ENCODE measurements around the gene C20orf141. TPM values are rescaled to one million over a fixed set of nuclear protein-coding genes. Genes with fewer than 3 reads are reported as not detected.

The C20orf141 gene
- total RNA-seq, 6 donors from 2014 or later: not detected

DNA sequence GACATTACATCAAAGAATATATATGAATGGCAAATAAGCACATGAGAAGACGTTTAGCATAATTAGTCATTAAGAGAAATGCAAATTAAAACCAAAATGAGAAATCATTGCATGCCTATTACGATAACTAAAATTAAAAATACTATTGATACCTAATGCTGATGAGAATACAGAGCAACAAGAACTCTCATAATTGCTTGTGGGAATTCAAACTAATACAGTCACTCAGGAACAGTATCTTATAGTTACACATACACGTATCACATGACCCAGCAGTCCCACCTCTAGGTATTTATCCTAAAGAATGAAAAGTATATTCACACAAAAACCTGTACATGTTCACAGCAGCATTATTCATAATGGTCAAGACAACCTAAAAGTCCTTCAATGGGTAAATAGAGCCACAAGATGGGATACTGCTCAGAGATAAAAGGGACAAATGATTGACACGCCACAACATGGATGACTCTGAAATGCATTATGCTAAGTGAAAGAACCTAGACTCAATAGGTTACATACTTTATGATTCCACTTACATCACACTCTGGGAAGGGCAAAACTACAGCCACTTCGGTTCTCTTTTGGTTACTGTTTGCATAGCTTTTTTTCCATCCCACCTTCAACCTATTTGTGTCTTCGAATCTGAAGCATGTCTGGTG lies 30.8 kb upstream of the C20orf141 start:
- Histone ChIP-seq H3K36me3 (no peaks in the 10 kb centered on the region), H3K4me3 (no peak overlapping the region), H3K4me1 (no peaks in the 10 kb centered on the region), H3K27me3 (no peaks in the 10 kb centered on the region), H3K27ac (no peak overlapping the region), H3K9me3 (no peaks in the 10 kb centered on the region)
- no peak for DNase-seq
- ATAC-seq (ENCODE audit: low FRiP score in 2 of 2): no peak
- TF ChIP-seq EP300 (IDR thresholded peaks at IDR 0.05): no peak
- no peak for TF ChIP-seq POLR2AphosphoS5 (IDR thresholded peaks at IDR 0.05)
- TF ChIP-seq POLR2A (IDR thresholded peaks at IDR 0.05): no peak
- TF ChIP-seq, protein P1, sequence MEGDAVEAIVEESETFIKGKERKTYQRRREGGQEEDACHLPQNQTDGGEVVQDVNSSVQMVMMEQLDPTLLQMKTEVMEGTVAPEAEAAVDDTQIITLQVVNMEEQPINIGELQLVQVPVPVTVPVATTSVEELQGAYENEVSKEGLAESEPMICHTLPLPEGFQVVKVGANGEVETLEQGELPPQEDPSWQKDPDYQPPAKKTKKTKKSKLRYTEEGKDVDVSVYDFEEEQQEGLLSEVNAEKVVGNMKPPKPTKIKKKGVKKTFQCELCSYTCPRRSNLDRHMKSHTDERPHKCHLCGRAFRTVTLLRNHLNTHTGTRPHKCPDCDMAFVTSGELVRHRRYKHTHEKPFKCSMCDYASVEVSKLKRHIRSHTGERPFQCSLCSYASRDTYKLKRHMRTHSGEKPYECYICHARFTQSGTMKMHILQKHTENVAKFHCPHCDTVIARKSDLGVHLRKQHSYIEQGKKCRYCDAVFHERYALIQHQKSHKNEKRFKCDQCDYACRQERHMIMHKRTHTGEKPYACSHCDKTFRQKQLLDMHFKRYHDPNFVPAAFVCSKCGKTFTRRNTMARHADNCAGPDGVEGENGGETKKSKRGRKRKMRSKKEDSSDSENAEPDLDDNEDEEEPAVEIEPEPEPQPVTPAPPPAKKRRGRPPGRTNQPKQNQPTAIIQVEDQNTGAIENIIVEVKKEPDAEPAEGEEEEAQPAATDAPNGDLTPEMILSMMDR (IDR thresholded peaks at IDR 0.05): no peak
- 80 to 85% methylated on average over 6 of the region's 6 CpGs for WGBS, 2 donors

DNA sequence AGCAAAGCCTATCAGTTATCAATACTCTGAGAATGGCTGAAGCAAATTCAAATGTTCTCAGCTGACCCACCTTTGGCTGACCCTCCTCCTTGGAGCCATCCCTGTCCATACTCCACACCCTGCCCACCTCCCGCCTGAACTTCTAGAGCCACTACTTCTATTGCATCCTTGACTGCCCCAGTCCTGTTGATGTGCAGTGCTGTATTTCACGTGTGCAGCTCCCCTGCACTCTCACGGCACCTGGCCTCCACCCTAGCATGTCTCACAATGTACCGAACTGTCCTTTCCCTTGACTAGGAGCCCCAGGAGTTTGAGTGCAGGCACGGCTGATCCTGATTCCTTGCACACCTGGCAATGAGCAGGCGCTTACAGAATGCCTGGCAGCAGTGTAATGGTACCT lies 21.3 kb upstream of the C20orf141 start:
- no peak for ATAC-seq (ENCODE audit: low FRiP score in 2 of 2)
- TF ChIP-seq POLR2A (IDR thresholded peaks at IDR 0.05): no peak
- TF ChIP-seq POLR2AphosphoS5 (IDR thresholded peaks at IDR 0.05): no peak
- TF ChIP-seq, protein P1 (IDR thresholded peaks at IDR 0.05): no peak
- no peak for TF ChIP-seq EP300 (IDR thresholded peaks at IDR 0.05)
- peaks cover 0 to under 1% (median 0%) of the 10 kb centered on the region in 4 donors for H3K27me3 ChIP-seq

DNA sequence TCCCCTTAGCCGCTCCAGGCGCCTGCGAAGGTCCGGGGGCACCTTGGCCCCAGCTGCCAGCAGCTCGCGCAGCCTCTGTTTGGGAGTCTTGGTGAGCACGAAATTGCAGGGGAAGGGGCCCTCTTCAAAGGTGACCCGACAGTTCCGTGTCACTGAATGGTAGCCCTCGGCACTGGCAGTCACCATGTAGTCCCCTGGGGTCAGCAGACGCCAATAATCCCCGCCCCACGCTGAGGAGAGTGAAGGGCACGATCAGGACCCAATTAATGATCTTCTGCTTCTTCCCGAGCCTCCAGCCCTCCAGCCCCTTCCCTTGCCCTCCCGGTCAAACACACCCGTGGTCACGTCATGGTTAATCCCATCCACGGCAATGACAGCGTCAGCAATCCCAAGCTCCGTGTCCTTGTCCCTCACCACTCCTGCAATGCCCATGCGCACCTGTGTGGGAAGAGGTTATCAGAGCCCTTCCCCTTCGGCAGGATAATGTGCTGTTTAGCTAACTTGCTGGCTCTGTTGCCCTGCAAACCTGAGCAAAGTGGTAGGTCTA lies 20.5 kb upstream of the C20orf141 start:
- Histone ChIP-seq H3K27ac (no peak overlapping the region), H3K9me3 (no peaks in the 10 kb centered on the region), H3K27me3 (peaks cover 0 to 6% (median 1%) of the 10 kb centered on the region in 4 donors), H3K4me3 (no peak overlapping the region), H3K36me3 (no peaks in the 10 kb centered on the region), H3K4me1 (no peaks in the 10 kb centered on the region)
- DNase-seq (no peak), ATAC-seq (ENCODE audit: low FRiP score in 2 of 2) (no peak)
- no peak for TF ChIP-seq POLR2A (IDR thresholded peaks at IDR 0.05)
- TF ChIP-seq POLR2AphosphoS5 (IDR thresholded peaks at IDR 0.05): no peak
- no peak for TF ChIP-seq EP300 (IDR thresholded peaks at IDR 0.05)
- 88 to 92% methylated on average over 23 of the region's 23 CpGs for WGBS, 2 donors

More for the DNA sequence above, 21.3 kb upstream of the C20orf141 start:
- H3K9me3 ChIP-seq: no peaks in the 10 kb centered on the region
- no peaks in the 10 kb centered on the region for H3K4me1 ChIP-seq
- no peak for DNase-seq
- no peak overlapping the region for H3K27ac ChIP-seq
- WGBS, 2 donors: 84 to 85% methylated on average over 6 of the region's 6 CpGs
- H3K36me3 ChIP-seq: no peaks in the 10 kb centered on the region
- H3K4me3 ChIP-seq: no peak overlapping the region

DNA sequence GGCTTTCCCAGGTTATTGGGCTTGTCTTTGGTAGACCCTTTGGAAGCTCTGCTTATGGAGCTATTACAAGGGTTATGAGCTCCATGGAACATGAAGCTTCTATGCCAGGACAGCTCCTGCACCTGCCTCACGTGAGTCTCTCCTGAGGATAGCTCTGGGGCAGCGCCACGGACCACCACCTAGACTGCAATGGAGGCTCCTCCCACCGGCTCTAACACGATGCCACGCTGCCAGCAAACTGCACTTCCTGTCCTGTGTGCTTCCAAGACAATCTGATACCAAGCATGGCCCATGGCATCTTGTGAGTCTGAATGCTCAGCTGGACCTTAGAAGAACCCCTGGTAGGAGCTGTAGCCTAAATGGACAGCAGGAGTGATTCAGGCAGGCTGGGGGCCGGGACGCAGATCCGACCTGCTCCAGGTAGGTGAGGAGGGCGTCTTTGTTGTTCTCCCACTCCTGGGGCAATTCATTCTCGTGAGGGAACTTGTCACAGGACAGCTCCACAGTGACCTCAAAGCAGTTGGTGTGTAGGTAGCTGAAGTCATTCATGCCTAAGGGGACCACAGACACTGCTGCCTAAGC lies 19.8 kb upstream of the C20orf141 start:
- Histone ChIP-seq H3K27ac (no peak overlapping the region), H3K4me3 (no peak overlapping the region), H3K9me3 (no peaks in the 10 kb centered on the region), H3K36me3 (no peaks in the 10 kb centered on the region), H3K4me1 (peaks cover 1 to 6% (median 6%) of the 10 kb centered on the region in 4 donors), H3K27me3 (peaks cover 0 to 11% (median 4%) of the 10 kb centered on the region in 4 donors)
- TF ChIP-seq EP300 (IDR thresholded peaks at IDR 0.05): no peak
- WGBS, 2 donors: 78% methylated on average over 11 of the region's 11 CpGs; no CpG with 5 or more reads in 1 of the 2 donors
- ATAC-seq (ENCODE audit: low FRiP score in 2 of 2): no peak
- no peak for DNase-seq

DNA sequence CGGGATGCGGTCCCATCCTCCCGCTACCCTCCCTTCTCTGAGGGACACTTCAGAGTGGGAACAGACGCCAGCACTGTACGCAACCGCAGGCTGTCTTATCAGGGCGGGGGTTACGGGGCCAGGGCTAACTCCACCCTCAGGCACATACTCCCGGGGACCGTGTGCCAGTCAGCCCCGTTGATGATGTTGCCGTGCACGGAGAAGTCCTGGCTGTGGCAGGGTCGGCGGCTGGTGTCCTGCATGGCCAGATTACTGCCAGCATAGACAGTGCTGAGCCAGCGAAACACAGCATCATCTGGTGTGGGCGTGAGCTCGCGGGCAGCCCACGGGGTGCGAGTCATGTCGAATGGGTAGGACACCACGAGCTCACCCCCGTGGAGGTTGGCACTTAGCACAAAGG lies 19.3 kb upstream of the C20orf141 start:
- Histone ChIP-seq H3K27me3 (peaks cover 0 to 16% (median 6%) of the 10 kb centered on the region in 4 donors), H3K27ac (no peak overlapping the region), H3K9me3 (no peaks in the 10 kb centered on the region), H3K4me3 (no peak overlapping the region), H3K36me3 (no peaks in the 10 kb centered on the region), H3K4me1 (peaks cover 6 to 11% (median 11%) of the 10 kb centered on the region in 4 donors)
- TF ChIP-seq EP300 (IDR thresholded peaks at IDR 0.05): no peak
- TF ChIP-seq, protein P1 (IDR thresholded peaks at IDR 0.05): no peak
- TF ChIP-seq POLR2A (IDR thresholded peaks at IDR 0.05): no peak
- TF ChIP-seq POLR2AphosphoS5 (IDR thresholded peaks at IDR 0.05): no peak
- no peak for ATAC-seq (ENCODE audit: low FRiP score in 2 of 2)
- DNase-seq: peak in 1 of 2 donors; percentile 68
- WGBS, 2 donors: 81% methylated on average over 24 of the region's 24 CpGs; no CpG with 5 or more reads in 1 of the 2 donors
